B cell (primary cell): ENCODE data around the gene PSMF1. TPM values are rescaled to one million over a fixed set of nuclear protein-coding genes. Genes with fewer than 3 reads are reported as not detected.

Experiments used
- ATAC-seq: fragments of 200-7000 bp; cut with Tn5 transposase; one replicate; pipeline ENCODE4 v1.10.0; 2021; ENCODE audit warnings: low read depth, mild to moderate bottlenecking, moderate number of reproducible peaks, moderate library complexity
- CTCF ChIA-PET: fragments of 350-600 bp; sonication (Branson Sonifier 250); formaldehyde crosslinking; loops from one replicate; lab custom pipeline; 2021; ENCODE audit warnings: antibody characterized with exemption, inconsistent platforms; lab: Charles Lee
- POLR2A ChIA-PET: fragments of 350-600 bp; sonication (Branson Sonifier 250); formaldehyde crosslinking; loops from one replicate; lab custom pipeline; 2021; ENCODE audit warnings: antibody characterized with exemption; lab: Charles Lee
- DNase-seq: peaks from one replicate; pipeline ENCODE4 v3.0.0; 2013
- H2AFZ ChIP-seq: 2 replicates; pipeline ENCODE4 v1.6.1; 2012; ENCODE audit warnings: mild to moderate bottlenecking, low read depth, low read length; ENCODE audit not compliant: insufficient read depth, poor library complexity, severe bottlenecking
- H3K27ac ChIP-seq, 2 donors: 1 replicate in 1 of 2; 2 replicates in 1 of 2; pipeline ENCODE4 v1.5.1; 2012 to 2013; ENCODE audit warnings: low read length in 2 of 2, mild to moderate bottlenecking in 2 of 2, moderate library complexity in 1 of 2
- H3K27me3 ChIP-seq, 4 experiments: fragments of 200-600 bp in 1 of 4; sonication (generic) in 1 of 4; replicated peaks in 1 of 4; 1 replicate in 2 of 4; 2 replicates in 2 of 4; pipeline versions ENCODE4 v1.6.1 to v1.7.0; 2013 to 2016; ENCODE audit warnings: low read length in 3 of 4, mild to moderate bottlenecking in 2 of 4, mixed read lengths in 1 of 4, moderate library complexity in 1 of 4; ENCODE audit not compliant: insufficient read depth in 4 of 4, control insufficient read depth in 3 of 4; ENCODE audit errors: control extremely low read depth in 1 of 4
- H3K36me3 ChIP-seq, 2 experiments: replicated peaks in 1 of 2; 1 replicate in 1 of 2; 2 replicates in 1 of 2; pipeline versions ENCODE4 v1.6.1 to v1.7.1; 2013; ENCODE audit warnings: low read length in 1 of 2; ENCODE audit not compliant: insufficient read depth in 2 of 2, control insufficient read depth in 1 of 2; ENCODE audit errors: control extremely low read depth in 1 of 2, extremely low read depth in 1 of 2
- H3K4me1 ChIP-seq, 2 donors: fragments of 200-600 bp in 1 of 2; sonication (generic) in 1 of 2; 1 replicate in 1 of 2; 2 replicates in 1 of 2; pipeline versions ENCODE4 v1.5.1 to v1.6.1; 2013 to 2017; ENCODE audit warnings: low read length in 2 of 2; ENCODE audit not compliant: control insufficient read depth in 2 of 2, insufficient read depth in 2 of 2
- H3K4me2 ChIP-seq: replicated peaks from 2 replicates; pipeline ENCODE3; 2012; ENCODE audit warnings: mild to moderate bottlenecking, low read depth, low read length; ENCODE audit not compliant: poor library complexity, severe bottlenecking
- H3K4me3 ChIP-seq, 5 experiments: fragments of 200-600 bp in 1 of 5; sonication (generic) in 1 of 5; 1 replicate in 3 of 5; 2 replicates in 2 of 5; pipeline versions ENCODE4 v1.5.1 to v1.7.0; 2011 to 2016; ENCODE audit warnings: low read length in 4 of 5, mild to moderate bottlenecking in 4 of 5, low read depth in 2 of 5, control low read depth in 1 of 5, moderate library complexity in 1 of 5; ENCODE audit not compliant: insufficient read depth in 1 of 5; ENCODE audit errors: control extremely low read depth in 1 of 5, extremely low read depth in 1 of 5
- H3K79me2 ChIP-seq: fragments of 200-600 bp; sonication (generic); one replicate; pipeline ENCODE4 v1.6.0; 2016; ENCODE audit warnings: low read length; ENCODE audit not compliant: control insufficient read depth, insufficient read depth
- H3K9ac ChIP-seq: fragments of 200-600 bp; sonication (generic); 2 replicates; pipeline ENCODE4 v1.6.1; 2017; ENCODE audit warnings: mild to moderate bottlenecking, low read length, moderate library complexity
- H3K9me3 ChIP-seq, 3 donors: one replicate each; pipeline versions ENCODE4 v1.6.1 to v1.7.1; 2013; ENCODE audit warnings: low read length in 2 of 3; ENCODE audit not compliant: control insufficient read depth in 2 of 3, insufficient read depth in 1 of 3; ENCODE audit errors: control extremely low read depth in 1 of 3
- H4K20me1 ChIP-seq: 2 replicates; pipeline ENCODE4 v1.6.0; 2012; ENCODE audit warnings: mild to moderate bottlenecking, low read length; ENCODE audit not compliant: insufficient read depth, control insufficient read depth, poor library complexity, severe bottlenecking
- H3K27ac Mint-ChIP-seq: one replicate; pipeline ENCODE4 v1.8.0; 2021; ENCODE audit warnings: mixed read lengths
- H3K27me3 Mint-ChIP-seq: one replicate; pipeline ENCODE4 v1.8.0; 2021; ENCODE audit warnings: mixed read lengths
- H3K4me1 Mint-ChIP-seq: one replicate; pipeline ENCODE4 v1.8.0; 2021; ENCODE audit warnings: mixed read lengths
- H3K4me3 Mint-ChIP-seq: one replicate; pipeline ENCODE4 v1.8.0; 2021; ENCODE audit warnings: mixed read lengths
- H3K9me3 Mint-ChIP-seq: one replicate; pipeline ENCODE4 v1.8.0; 2022; ENCODE audit warnings: mixed read lengths; ENCODE audit not compliant: insufficient read depth
- EZH2 ChIP-seq: IDR thresholded peaks from 2 replicates; pipeline ENCODE4 v1.6.1; 2012; ENCODE audit warnings: borderline replicate concordance, low read depth, mild to moderate bottlenecking, moderate library complexity, low read length; ENCODE audit not compliant: insufficient read depth, poor library complexity, severe bottlenecking
- WGBS: methylation state at CpG from one replicate; pipeline ENCODE4 v1.1.5; 2013; ENCODE audit warnings: missing lambda C conversion rate; ENCODE audit not compliant: insufficient coverage; 5-methylcytosine and 5-hydroxymethylcytosine counted together
- intact Hi-C: fragments of 100-400 bp; cut with micrococcal nuclease; formaldehyde crosslinking; loops from one replicate; pipeline ENCODE4 v1.10.0; 2022
- polyA plus RNA-seq: library from polyadenylated mRNA; depleted of rRNA; stranded (reverse); fragments of >200 nt; gene quantifications from 2 replicates; pipeline ENCODE4 v1.2.3, GENCODE V29; 2012
- total RNA-seq, 2 donors: library from RNA; stranded (reverse); fragments of 120-200 nt in 1 of 2; gene quantifications; 1 replicate in 1 of 2; 2 replicates in 1 of 2; pipeline versions ENCODE4 v1.2.3 to v1.2.4, GENCODE V29; 2013 to 2022
- TF ChIP-seq, protein P1 (sequence below): fragments of 200-600 bp; IDR thresholded peaks from one replicate; pipeline ENCODE4 v1.8.0; 2022; ENCODE audit warnings: antibody characterized with exemption, mild to moderate bottlenecking

PSMF1 gene
- total and polyA plus RNA-seq, 2 donors (not counting 1 experiment from before 2014, with no cell fraction given), result 113 to 132 TPM

DNA sequence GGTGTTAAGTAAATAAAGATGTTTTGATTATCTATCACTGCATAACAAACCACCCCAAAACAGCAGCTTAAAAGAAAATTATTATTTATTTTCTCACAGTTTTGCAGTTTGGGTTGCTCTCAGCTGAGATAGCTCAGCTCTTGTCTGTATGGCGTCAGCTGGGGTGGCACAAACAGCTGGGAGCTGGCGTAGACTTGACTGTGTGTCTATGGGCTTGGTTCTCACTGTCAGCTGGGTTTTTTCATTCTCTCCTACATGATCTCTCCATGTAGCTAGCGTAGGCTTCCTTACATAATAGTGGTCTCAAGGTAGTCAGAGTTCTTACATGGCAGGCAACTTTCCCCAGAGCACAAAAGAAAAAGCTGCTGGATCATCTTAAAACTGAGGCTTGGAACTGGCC lies 72.9 kb downstream of the PSMF1 start:
- Histone ChIP-seq H3K9ac (no peak overlapping the region), H3K27ac (no peak overlapping the region), H3K4me1 (no peaks in the 10 kb centered on the region), H2AFZ (no peak overlapping the region), H3K4me3 (no peak overlapping the region), H3K9me3 (no peaks in the 10 kb centered on the region), H4K20me1 (no peaks in the 10 kb centered on the region), H3K27me3 (peaks cover 0 to 11% (median 7%) of the 10 kb centered on the region in 4 experiments), H3K79me2 (no peaks in the 10 kb centered on the region), H3K36me3 (no peaks in the 10 kb centered on the region), H3K4me2 (no peak overlapping the region)
- Mint-ChIP-seq H3K27me3 (peaks cover 13% of the 10 kb centered on the region), H3K4me3 (no peak overlapping the region), H3K27ac (no peak overlapping the region), H3K9me3 (no peaks in the 10 kb centered on the region), H3K4me1 (no peaks in the 10 kb centered on the region)
- CTCF ChIA-PET, result no interaction called here
- POLR2A ChIA-PET, result no interaction called here
- ATAC-seq (no peak), DNase-seq (no peak)
- TF ChIP-seq, protein P1, sequence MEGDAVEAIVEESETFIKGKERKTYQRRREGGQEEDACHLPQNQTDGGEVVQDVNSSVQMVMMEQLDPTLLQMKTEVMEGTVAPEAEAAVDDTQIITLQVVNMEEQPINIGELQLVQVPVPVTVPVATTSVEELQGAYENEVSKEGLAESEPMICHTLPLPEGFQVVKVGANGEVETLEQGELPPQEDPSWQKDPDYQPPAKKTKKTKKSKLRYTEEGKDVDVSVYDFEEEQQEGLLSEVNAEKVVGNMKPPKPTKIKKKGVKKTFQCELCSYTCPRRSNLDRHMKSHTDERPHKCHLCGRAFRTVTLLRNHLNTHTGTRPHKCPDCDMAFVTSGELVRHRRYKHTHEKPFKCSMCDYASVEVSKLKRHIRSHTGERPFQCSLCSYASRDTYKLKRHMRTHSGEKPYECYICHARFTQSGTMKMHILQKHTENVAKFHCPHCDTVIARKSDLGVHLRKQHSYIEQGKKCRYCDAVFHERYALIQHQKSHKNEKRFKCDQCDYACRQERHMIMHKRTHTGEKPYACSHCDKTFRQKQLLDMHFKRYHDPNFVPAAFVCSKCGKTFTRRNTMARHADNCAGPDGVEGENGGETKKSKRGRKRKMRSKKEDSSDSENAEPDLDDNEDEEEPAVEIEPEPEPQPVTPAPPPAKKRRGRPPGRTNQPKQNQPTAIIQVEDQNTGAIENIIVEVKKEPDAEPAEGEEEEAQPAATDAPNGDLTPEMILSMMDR, result no peak
- TF ChIP-seq EZH2, result no peak
- intact Hi-C loops, result no loop called here
- 100% methylated on average over 1 of the region's 3 CpGs for WGBS

DNA sequence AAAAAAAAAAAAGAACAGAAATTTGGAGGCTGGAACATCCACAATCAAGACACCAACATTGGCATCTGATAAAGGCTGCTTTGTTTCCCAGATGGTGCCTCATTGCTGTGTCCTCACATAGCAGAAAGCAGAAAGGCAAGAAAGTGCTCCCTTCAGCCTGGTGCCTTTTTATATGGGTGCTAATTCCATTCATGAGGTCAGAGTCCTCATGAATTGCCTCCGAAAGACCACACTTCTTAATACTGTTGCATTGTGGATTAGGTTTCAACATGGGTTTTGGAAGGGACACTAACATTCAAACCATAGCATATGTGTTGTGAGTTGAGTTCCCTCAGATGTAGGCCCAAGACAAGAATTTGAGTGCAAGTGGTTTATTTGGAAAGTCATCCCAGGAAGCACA lies 76.8 kb downstream of the PSMF1 start:
- DNase-seq (no peak), ATAC-seq (no peak)
- no peak overlapping the region for H3K4me3 Mint-ChIP-seq
- Histone ChIP-seq H3K9me3 (no peaks in the 10 kb centered on the region), H3K27me3 (peaks cover 0 to 3% (median 0%) of the 10 kb centered on the region in 4 experiments), H2AFZ (no peak overlapping the region), H3K4me2 (no peak overlapping the region), H4K20me1 (no peaks in the 10 kb centered on the region), H3K36me3 (no peaks in the 10 kb centered on the region), H3K4me1 (no peaks in the 10 kb centered on the region), H3K27ac (no peak overlapping the region), H3K79me2 (no peaks in the 10 kb centered on the region), H3K4me3 (no peak overlapping the region), H3K9ac (no peak overlapping the region)
- H3K27ac Mint-ChIP-seq, result no peak overlapping the region
- H3K4me1 Mint-ChIP-seq, result no peaks in the 10 kb centered on the region
- ChIA-PET CTCF (no interaction called here), POLR2A (no interaction called here)
- H3K27me3 Mint-ChIP-seq, result peaks cover 22% of the 10 kb centered on the region
- no CpG with 5 or more reads among the region's 1 CpG for WGBS
- intact Hi-C loops, result no loop called here
- peaks cover 4% of the 10 kb centered on the region for H3K9me3 Mint-ChIP-seq
- no peak for TF ChIP-seq EZH2
- TF ChIP-seq, protein P1, result no peak
